Muscle layer of duodenum (tissue), 2 donors: ENCODE measurements around the gene DRAP1.

ENCODE experiments used
- H3K27ac ChIP-seq: one replicate; pipeline ENCODE4 v1.7.0; 2013; ENCODE audit warnings: mild to moderate bottlenecking, low read length
- H3K27me3 ChIP-seq: one replicate; pipeline ENCODE4 v1.7.0; 2013; ENCODE audit warnings: low read depth, mild to moderate bottlenecking, control low read depth, low read length
- H3K36me3 ChIP-seq, 2 donors: one replicate each; pipeline ENCODE4 v1.7.0; 2013; ENCODE audit warnings: low read length in 2 of 2, control low read depth in 1 of 2, mild to moderate bottlenecking in 1 of 2; ENCODE audit not compliant: insufficient read depth in 2 of 2, control insufficient read depth in 1 of 2
- H3K4me1 ChIP-seq, 2 donors: one replicate each; pipeline ENCODE4 v1.7.0; 2013; ENCODE audit warnings: low read length in 2 of 2, mild to moderate bottlenecking in 2 of 2, control low read depth in 1 of 2, moderate library complexity in 1 of 2; ENCODE audit not compliant: insufficient read depth in 2 of 2, control insufficient read depth in 1 of 2
- H3K4me3 ChIP-seq, 2 donors: one replicate each; pipeline ENCODE4 v1.7.0; 2013; ENCODE audit warnings: low read length in 2 of 2, low read depth in 1 of 2, mild to moderate bottlenecking in 1 of 2
- H3K9me3 ChIP-seq, 2 donors: one replicate each; pipeline ENCODE4 v1.7.0; 2013; ENCODE audit warnings: low read length in 2 of 2, control low read depth in 1 of 2, mild to moderate bottlenecking in 1 of 2; ENCODE audit not compliant: control insufficient read depth in 1 of 2
- donor health status: healthy.

DRAP1 gene

GRCh38 chr11:65958774-65959420 is 39.7 kb downstream of the DRAP1 start:
- Histone ChIP-seq H3K4me1 (peaks cover 10 to 20% of the 10 kb centered on the region in 2 donors), H3K4me3 (no peak overlapping the region), H3K9me3 (no peaks in the 10 kb centered on the region), H3K36me3 (peaks cover 1 to 3% of the 10 kb centered on the region in 2 donors), H3K27ac (no peak overlapping the region), H3K27me3 (no peaks in the 10 kb centered on the region)

DNA sequence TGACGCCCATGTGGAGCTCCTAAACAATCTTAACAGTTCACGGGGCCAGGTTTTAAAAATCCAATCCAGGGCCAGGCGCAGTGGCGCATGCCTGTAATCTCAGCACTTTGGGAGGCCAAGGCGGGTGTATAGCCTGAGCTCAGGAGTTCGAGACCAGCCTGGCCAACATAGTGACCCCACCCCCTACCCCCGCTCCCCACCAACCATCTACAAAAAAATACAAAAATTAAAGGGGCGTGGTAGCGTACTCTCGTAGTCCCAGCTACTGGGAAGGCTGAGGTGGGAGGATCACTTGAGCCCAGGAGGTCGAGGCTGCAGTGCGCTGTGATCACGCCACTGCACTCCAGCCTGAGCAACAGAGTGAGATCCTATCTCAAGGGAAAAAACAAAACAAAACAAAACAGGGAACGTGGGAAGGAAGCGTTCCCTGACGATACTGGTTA is 41.6 kb downstream of the DRAP1 start:
- Histone ChIP-seq H3K27me3 (no peaks in the 10 kb centered on the region), H3K4me1 (peaks cover 10 to 26% of the 10 kb centered on the region in 2 donors), H3K27ac (peak overlapping the region; percentile 98), H3K4me3 (peak overlapping the region; percentile 96 to 97), H3K36me3 (peaks cover 20 to 22% of the 10 kb centered on the region in 2 donors), H3K9me3 (no peaks in the 10 kb centered on the region)

GRCh38 chr11:65961267-65962140 is 42.3 kb downstream of the DRAP1 start, which contains the start of gene SART1:
Gene SART1, plus strand, starts transcription at chr11:65961734. Its CDS starts 47 bp downstream, at chr11:65961781.
- H3K36me3 ChIP-seq, result peaks cover 26 to 29% of the 10 kb centered on the region in 2 donors
- H3K9me3 ChIP-seq, result no peaks in the 10 kb centered on the region
- H3K4me3 ChIP-seq, result peak within 1 kb of the TSS; percentile 96 to 97
- no peaks in the 10 kb centered on the region for H3K27me3 ChIP-seq
- peaks cover 10 to 26% of the 10 kb centered on the region in 2 donors for H3K4me1 ChIP-seq
- H3K27ac ChIP-seq, result peak within 1 kb of the TSS; percentile 98

GRCh38 chr11:65962141-65962564 is 42.9 kb downstream of the DRAP1 start:
- Histone ChIP-seq H3K36me3 (peaks cover 32 to 35% of the 10 kb centered on the region in 2 donors), H3K4me3 (peak overlapping the region; percentile 76 to 96), H3K27me3 (no peaks in the 10 kb centered on the region), H3K4me1 (peaks cover 10 to 26% of the 10 kb centered on the region in 2 donors), H3K27ac (peak overlapping the region; percentile 7), H3K9me3 (no peaks in the 10 kb centered on the region)

DNA sequence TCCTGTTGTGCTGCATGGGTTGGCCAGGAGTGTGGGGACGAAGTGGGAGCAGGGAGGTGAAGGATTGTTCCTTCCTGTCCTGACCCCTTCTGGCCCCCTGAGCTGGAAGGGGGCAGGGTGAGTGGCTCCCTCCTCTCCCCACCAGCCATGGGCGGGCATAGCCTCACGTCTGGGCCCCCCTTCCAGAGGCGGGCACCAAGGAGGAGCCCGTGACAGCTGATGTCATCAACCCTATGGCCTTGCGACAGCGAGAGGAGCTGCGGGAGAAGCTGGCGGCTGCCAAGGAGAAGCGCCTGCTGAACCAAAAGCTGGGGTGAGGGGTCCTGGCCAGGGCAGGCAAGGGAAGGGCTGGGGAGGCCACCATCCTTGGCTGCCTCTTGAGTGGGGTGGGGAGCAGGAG is 45.7 kb downstream of the DRAP1 start:
- Histone ChIP-seq H3K4me1 (peaks cover 10 to 26% of the 10 kb centered on the region in 2 donors), H3K27ac (no peak overlapping the region), H3K27me3 (no peaks in the 10 kb centered on the region), H3K9me3 (no peaks in the 10 kb centered on the region), H3K4me3 (no peak overlapping the region), H3K36me3 (peaks cover 41 to 63% of the 10 kb centered on the region in 2 donors)

- Histone ChIP-seq H3K9me3 (no peaks in the 10 kb centered on the region), H3K27ac (no peak overlapping the region), H3K27me3 (no peaks in the 10 kb centered on the region), H3K4me1 (peaks cover 10 to 26% of the 10 kb centered on the region in 2 donors), H3K36me3 (peaks cover 45 to 70% of the 10 kb centered on the region in 2 donors), H3K4me3 (no peak overlapping the region)
Measured at GRCh38 chr11:65965986-65966762, 46.9 kb downstream of the DRAP1 start.

DNA sequence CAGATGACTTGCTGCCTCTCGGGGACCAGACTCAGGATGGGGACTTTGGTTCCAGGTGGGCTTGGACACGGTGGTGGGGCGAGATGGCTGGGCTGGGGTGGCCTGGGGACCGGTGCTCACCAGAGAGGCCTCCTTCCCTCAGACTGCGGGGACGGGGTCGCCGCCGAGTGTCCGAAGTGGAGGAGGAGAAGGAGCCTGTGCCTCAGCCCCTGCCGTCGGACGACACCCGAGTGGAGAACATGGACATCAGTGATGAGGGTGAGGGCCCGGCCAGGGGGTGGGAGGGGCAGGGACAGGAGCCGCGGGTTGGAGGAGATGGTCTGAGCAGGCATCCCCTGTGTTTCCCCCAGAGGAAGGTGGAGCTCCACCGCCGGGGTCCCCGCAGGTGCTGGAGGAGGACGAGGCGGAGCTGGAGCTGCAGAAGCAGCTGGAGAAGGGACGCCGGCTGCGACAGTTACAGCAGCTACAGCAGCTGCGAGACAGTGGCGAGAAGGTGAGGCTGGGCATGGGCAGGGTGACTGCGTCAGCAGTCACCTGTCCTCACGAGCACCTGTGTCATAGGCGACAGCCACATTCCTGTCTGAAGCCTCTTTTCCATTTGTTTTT is 48.2 kb downstream of the DRAP1 start:
- Histone ChIP-seq H3K9me3 (no peaks in the 10 kb centered on the region), H3K4me3 (no peak overlapping the region), H3K36me3 (peaks cover 52 to 78% of the 10 kb centered on the region in 2 donors), H3K4me1 (peaks cover 8 to 23% of the 10 kb centered on the region in 2 donors), H3K27me3 (no peaks in the 10 kb centered on the region), H3K27ac (no peak overlapping the region)

DNA sequence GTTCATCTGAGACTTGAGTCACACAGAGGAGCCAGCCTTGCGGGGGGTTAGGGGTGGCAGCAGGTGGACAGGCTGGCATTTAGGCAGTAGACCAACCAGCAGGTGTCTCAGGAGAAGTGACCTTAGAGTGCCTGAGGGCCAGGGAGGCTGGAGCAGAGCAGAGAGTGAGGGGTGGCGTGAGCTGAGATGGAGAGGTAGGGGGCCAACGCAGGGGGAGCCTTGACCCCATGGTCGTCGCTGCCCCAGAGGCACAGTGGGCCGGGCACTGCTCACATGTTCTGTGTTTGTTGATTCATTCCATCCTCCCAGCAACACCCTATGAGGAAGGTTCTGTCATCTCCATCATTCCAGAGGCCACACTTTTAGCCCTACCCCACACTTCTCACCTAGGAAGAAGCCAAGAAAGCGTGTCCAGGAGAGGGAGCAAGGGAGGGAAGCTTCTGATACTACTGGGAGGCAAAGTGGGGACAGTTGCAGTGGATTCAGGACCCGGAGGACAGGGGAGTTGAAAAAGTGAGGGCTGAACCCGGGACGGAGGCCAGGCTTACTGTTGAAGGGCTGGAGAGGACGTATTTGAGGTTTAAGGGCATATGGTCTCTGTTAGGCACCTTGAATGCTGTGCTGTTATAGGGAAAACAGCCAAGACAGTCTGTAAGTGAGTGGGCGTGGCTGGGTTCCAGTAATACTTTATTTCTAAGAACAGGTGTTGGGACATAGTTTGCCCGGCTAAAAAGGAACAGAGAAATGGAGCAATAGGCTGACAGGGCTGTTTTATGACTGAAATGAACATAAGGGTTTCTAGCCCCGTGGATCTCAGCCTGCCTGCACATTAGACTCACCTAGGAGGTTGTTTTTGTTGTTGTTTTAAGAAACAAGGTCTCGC is 49.6 kb downstream of the DRAP1 start:
- Histone ChIP-seq H3K27ac (no peak overlapping the region), H3K4me1 (peaks cover 0 to 9% of the 10 kb centered on the region in 2 donors), H3K9me3 (no peaks in the 10 kb centered on the region), H3K27me3 (no peaks in the 10 kb centered on the region), H3K4me3 (no peak overlapping the region), H3K36me3 (peaks cover 54 to 81% of the 10 kb centered on the region in 2 donors)
